Stimulated activated CD8-positive, alpha-beta memory T cell treated with anti-CD3 and anti-CD28 coated beads, Interleukin-7, amount 100 ng/mL, for 48 hours (primary cell): ENCODE results near the gene CCDC146.
"Not testable (repeated sequence)": the region's sequence is repeated elsewhere in the genome, so short reads cannot be mapped to it uniquely, and the experiment has no call there.

ENCODE experiments used
- DNase-seq, 2 donors: peaks; one replicate each; pipeline ENCODE4 v3.0.0-alpha.2; 2020; ENCODE audit warnings: low read depth in 1 of 2; ENCODE audit errors: extremely low read depth in 1 of 2

Gene CCDC146, protein sequence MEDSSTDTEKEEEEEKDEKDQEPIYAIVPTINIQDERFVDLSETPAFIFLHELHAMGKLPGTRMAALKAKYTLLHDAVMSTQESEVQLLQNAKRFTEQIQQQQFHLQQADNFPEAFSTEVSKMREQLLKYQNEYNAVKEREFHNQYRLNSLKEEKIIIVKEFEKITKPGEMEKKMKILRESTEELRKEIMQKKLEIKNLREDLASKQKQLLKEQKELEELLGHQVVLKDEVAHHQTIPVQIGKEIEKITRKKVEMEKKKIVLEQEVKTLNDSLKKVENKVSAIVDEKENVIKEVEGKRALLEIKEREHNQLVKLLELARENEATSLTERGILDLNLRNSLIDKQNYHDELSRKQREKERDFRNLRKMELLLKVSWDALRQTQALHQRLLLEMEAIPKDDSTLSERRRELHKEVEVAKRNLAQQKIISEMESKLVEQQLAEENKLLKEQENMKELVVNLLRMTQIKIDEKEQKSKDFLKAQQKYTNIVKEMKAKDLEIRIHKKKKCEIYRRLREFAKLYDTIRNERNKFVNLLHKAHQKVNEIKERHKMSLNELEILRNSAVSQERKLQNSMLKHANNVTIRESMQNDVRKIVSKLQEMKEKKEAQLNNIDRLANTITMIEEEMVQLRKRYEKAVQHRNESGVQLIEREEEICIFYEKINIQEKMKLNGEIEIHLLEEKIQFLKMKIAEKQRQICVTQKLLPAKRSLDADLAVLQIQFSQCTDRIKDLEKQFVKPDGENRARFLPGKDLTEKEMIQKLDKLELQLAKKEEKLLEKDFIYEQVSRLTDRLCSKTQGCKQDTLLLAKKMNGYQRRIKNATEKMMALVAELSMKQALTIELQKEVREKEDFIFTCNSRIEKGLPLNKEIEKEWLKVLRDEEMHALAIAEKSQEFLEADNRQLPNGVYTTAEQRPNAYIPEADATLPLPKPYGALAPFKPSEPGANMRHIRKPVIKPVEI

DNA sequence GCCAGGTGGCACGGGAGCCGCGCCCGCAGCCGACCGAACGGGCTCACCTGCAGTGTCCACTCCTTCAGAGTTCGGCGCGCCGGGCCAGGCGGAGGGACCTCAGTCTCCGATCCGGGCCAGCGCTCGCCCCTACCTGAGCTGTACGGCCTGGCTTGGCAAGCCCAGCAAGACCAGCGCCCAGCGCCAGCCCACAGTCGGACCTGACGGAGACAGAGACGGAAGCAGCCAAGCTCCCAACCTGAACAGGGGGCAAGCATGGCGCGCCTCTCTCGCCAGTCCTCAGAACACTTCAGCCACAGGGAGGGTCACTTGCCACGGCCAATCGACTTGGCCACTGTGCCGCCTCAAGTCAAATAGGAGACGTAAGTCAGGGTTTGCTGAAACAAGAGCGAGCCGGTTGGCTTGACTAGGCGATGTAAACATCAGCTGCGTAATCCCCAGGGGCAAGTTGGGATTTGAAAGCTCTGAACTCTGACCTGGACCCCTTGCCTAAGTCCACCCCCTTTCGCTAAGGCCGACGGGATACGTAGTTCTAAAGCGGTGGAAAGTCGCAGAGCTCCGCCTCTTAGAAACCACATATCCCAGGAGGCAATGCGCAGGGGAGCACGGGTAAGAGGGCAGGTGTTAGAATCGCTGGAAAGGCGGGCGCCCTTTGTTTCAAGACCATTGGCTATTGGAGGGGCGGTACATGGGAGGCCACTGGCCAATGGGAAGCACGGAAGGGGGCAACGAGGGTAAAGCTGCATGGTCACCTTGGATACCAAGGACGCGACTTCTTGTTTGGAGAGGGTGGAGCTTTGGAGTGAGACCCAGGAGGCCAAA is at the start of gene CCDC146:
CCDC146 (plus strand) TSS at position 756 of the 822 bp plus-strand sequence. CDS start 45,054 bp downstream, outside the sequence.
- peak; percentile 78 to 96 for DNase-seq

DNA sequence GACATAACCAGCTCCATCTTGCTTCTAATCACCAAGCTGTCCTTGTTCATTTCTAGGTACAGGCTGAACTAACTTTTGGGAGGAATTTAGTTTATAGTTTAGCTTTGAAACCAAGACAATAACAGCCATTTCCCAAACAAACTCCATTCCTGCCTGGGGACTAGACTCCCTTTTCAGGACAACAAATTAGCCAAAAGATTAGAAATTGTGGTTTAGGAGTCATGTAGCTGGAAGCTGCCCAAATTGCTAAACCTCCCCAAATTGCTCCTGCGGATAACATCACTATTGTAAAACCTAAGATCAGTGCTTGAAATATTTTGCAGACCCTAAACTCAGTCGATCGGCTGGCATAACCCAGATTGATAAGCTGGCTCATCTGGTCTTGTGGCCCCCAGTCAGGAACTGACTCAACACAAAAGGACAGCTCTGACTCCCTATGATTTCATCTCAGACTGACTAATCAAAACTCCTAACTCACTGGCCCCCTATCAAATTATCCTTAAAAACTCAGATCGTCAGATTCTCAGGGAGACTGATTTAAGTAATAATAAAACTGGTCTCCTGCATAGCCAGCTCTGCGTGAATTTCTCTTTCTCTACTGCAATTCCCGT is 47.5 kb upstream of the CCDC146 start:
- not testable (repeated sequence) for DNase-seq

DNA sequence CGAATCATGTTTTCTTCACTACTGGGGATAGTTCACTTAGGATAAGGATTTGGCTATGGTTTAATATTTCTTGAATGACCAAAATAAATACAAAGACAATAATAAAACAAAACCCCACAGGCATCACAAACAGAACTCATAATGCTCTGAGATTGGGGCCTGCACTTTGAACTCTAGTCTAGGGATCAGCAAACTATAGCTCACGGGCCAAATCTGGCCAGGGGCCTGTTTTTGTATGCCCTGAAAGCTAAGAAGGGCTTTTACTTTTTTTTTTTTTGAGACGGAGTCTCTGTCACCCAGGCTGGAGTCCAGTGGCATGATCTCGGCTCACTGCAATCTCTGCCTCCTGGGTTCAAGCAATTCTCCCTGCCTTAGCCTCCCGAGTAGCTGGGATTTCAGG is 45.4 kb upstream of the CCDC146 start:
- DNase-seq: not testable (repeated sequence)

DNA sequence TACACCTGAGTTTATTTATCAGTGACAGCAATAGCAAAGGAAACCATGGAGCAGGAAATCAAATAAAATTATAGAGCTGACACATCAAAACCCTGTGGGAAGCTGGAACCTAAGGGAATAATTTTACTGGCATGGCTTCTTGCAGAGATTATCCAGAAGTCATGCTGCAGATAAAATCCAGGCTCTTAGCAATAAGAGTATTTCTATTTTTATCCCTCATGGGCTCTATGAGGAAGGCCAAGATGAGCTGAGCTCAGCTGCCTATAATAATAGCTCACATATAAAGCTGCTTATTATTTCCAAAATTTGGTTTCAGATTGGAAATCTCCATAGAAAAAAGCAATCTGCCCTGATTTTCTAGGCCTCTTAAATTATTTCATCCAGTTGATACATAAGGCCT is 43.3 kb upstream of the CCDC146 start:
- not testable (repeated sequence) for DNase-seq

DNA sequence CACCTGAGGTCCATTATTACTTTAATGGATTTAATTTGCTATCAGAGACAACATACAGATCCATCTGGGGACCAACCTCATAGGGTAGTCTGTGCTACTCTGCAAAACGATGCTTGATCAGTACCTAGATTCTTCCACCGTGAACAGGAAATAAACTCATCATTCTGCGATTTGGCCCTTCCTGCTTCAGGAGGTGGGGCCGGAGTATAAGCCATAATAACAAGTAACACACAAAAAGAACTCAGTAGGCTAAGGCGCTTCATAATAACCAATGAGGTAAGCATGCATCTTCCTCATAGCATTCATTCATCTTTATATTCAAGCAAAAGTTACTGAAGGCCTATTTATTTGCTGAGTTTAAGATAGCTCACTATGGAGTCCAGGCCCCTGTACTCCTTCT is 42.8 kb upstream of the CCDC146 start:
- DNase-seq: not testable (repeated sequence)

DNA sequence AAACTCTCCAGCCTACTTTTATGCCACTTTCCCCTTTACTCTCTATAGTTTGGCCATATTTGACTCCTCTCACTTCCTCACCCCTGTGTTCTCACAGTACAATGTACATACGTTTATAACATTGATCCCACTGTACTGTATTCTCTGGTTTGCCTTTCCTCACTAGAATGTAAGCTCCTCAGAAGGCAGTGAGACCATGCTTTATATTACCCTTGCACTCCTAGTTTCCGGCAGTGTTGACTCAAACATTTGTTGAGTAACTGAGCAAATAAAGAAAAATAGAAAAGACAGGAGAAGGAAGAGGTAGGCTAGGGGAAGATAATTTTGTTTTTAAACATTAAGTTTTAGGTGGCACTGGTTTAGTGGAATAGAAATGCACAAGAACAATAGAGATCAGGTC is 42.2 kb upstream of the CCDC146 start:
- DNase-seq: not testable (repeated sequence)

DNA sequence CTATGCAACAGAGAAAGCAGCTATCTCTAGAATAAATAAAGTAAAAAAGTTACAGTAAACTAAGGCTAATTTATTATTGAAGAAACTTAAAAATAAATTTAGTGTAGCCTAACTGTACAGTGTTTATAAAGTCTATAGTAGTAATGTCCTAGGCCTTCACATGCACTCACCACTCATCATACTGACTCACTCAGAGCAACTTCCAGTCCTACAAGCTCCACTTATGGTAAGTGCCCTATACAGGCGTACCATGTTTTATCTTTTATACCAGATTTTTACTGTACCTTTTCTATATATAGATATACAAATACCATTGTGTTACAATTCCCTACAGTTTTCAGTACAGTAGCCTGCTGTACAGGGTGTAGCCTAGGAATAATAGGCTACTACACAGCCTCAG is 40.2 kb upstream of the CCDC146 start:
- DNase-seq: not testable (repeated sequence)

DNA sequence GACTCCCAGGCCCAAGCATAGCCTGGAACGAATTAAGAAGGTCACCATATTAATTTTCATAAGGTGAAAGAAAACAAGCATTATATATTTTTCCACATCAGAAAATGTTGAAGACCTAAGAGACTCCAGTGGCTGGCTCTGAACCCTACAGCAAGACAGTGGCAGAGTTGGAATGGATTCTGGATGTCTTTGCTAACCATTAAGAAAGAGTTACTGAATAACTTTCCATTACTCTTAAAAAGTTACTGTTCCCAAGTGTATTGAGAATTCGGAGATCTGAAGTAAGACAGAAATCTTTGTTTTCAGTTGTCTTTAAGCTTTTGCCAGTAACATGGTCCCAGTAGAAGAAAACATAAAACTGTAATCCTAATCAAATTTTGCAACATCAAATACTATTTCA is 30.1 kb upstream of the CCDC146 start:
- DNase-seq: not testable (repeated sequence)

DNA sequence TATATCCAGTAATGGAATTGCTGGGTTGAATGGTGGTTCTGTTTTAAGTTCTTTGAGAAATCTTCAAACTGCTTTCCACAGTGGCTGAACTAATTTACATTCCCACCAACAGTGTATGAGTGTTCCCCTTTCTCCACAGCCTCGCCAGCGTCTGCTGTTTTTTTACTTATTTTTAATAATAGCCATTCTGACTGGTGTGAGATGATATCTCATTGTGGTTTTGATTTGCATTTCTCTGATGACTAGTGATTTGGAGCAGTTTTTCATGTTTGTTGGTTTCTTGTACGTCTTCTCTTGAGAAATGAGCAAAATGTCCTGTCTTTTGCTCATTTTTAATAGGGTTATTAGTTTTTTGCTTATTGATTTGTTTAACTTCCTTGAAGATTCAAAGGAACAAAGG is 21.9 kb upstream of the CCDC146 start:
- not testable (repeated sequence) for DNase-seq

DNA sequence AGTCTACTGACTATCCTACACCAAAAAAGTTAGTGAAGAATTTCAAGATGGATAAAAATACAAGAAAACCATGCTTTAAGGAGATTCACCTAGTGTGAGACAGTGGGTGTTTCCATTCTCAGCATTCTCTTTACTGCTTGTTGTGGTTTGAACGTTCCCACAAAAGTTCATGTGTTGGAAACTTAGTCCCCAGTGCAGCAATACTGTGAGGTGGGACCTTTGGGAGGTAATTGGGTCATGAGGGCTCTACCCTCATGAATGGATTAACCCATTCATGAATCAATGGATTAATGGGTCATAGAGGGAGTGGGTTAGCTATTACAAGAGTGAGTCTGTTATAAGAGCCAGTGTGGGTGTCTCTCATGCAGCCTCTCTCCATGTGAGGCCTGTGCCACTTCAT is 21.2 kb upstream of the CCDC146 start:
- not testable (repeated sequence) for DNase-seq

DNA sequence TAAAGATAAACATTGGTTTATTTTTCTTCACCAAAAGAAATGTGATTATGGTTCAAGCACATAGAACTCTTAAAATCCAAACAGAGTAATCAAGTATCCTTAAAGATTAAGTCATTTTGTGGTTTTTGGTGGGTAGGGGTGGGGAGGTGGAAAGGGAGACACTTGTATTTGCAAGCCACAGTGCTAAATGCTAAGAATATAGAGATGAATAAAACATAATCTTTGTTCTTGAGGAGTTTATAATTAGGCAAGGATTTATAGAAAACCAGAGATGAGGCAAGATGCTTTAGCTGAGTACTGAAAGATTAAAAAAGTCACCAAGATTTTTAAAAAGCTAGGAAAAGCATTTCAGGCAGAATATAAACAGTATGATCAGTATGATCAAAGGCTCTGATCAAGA is 19.7 kb upstream of the CCDC146 start:
- DNase-seq: not testable (repeated sequence)

DNA sequence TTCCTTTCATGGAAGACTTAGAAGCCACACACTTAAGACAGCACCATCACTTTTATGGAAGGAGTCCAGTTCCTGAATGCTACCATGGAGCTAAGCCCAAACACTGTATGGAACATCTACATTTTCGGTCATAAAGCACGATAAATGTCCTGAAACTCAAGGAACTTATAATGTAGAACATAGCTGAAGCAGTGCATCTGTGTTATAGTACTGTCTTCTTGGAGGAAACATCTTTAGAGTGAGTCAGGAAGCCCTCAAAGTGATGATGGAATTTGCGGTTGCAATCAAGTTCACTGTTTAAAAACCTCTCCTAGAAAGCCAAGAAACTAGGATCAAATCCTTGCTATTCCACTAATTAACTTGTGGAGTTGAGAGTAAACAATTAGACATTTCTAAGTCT is 16.5 kb upstream of the CCDC146 start:
- DNase-seq: not testable (repeated sequence)

DNA sequence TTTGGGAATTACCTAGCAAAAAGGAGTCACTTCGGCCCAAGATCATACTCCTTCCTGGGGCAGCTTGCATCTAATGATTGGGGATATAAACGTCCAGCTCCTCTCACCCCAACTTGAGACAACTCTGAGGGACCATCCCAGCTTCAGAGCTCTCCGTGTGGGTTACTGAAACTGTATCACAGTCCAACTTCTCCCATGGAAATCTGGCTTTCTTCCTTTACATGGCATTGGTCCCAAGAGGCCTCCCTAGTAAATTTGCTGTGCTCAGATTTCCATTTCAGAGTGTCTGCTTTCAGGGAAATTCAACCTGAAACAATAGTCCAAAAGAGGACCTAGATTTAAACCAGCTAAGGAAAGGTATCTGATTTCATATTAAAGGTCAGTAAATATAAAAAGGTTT is 14.8 kb upstream of the CCDC146 start:
- not testable (repeated sequence) for DNase-seq

DNA sequence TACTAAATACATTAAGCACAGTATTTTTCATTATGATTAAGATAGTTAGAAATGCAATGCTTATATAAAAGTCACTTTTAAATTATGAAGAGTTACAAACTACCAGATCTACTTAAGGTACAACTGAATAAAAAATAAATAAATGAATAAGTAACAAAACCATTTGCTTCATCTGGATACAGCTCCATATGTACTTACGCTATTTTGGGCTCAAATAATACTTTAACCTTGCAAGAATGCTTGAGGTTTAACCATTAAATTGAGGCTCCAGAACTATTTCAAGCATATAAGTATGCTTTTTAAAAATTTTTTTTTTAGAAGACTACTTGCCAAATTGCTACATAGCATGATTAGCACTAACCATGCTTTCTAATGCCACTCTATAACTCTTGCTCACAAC is 14.1 kb upstream of the CCDC146 start:
- not testable (repeated sequence) for DNase-seq

DNA sequence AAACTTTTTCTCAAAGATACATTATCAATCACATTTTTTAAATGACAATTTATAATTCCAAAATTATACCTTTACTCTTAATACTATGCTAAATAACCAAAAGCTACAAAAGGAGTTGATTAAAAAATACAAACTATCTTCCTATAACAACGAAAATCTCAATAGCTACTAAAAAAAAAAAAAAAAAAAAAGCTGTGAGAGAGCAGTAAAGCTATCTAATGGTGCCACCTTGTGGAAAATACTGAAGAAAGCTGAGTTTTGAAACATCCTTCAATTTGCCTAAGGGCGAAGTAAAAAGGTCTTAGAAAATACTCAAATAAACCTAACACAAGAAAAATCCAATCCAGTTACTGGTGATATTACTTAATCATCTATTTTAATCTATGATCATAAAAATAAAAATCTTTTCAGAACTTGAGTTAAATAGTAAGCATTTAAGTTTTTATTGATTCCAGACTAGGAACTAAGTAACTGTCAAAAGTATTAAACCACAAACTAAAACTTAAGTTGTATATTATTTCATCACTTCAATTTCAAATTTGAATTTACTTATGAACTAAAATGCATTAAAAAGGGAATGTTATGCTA is 9.6 kb upstream of the CCDC146 start:
- not testable (repeated sequence) for DNase-seq

DNA sequence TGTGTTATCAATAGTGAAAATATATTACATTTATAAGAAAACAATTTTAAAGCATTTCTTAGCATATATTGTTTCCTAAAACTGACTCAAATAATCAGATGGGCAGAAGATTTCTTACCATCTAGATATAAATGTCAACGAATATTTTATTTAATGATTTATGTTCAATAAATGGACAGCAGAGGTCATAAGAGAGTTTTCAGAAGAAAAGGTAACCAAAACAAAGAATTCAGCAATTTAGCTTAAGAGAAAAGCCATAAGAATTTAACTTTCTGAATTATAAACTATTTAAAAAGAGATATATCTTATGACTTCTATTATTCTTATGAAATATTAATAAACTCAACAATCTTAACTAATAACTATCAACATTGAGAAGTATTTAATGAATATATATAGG is 3.1 kb downstream of the CCDC146 start:
- DNase-seq: not testable (repeated sequence)

DNA sequence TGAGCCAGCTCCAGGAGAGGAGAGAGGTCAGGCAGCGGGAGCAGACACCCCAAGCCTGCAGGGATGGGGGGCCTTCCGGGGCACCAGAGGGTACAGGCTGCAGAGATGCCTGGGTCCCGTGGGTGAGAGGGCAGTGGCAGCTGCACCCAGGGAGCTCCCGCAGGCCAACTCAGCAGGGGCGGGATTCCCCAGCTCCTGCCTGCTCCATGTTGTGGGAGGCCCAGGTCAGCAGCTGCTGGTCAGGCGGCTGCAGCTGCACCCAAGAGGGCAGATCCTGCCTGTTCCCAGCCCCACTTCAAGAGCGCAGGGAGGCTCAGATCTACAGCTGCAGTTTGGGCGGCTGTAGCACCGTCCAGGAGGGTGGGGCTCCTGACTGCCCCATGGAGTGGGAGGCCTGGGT is 4.6 kb downstream of the CCDC146 start:
- DNase-seq: not testable (repeated sequence)

DNA sequence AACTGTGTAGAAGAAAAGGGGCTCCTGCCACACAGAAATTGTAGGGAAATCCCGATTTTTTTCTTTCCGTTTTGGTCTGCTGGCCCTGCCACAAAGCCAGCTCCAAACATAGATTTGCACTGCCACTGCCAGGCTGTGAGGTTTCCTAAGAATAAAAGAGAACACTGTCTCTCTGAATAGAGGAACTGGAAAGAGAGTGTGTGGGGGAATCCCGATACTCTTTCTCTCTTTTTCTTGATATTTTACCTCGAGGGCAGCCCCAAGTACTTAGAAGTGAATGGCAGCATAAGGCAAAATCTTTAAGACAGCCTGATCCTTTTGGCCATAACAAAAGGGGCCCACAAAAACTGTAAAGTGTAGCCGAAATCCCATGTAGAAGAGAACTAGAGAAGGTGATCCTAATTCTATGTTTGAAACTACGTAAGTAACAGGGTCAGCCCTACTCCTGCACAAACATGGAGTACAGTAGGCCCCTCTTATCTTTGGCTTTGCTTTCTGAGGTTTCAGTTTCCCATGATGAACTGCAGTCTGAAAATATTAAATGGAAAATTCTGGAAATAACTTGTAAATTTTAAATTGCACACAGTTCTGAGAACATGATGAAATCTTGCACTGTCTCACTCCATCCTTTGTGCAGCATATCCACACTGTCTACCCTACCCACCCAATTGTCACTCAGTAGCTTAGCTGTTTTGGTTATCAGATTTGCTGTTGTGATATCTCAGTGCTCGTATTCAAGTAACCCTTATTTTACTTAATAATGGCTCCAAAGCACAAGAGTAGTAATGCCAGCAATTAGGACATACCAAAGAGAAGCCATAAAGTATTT is 6.4 kb downstream of the CCDC146 start:
- DNase-seq: not testable (repeated sequence)

DNA sequence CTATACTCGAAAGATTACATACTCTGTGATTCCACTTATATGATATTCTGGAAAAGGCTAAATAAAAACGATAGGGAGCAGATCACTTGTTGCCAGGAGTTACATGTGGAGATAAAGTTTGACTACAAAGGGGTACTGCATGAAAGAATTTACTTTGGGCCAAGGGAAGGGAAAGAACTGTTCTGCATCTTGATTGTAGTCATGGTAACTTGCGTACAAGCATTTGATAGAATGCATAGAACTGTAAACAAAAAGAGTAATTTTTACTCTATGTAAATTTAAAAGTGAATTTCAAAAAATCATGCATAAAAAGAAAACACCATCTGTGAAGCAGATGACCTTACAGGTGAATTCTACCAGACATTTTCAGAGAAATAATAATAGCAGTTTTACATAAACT is 9.4 kb downstream of the CCDC146 start:
- not testable (repeated sequence) for DNase-seq
